Activated naive CD4-positive, alpha-beta T cell treated with anti-CD3 and anti-CD28 coated beads, Interleukin-2, amount 10 ng/mL, durations not matched to agents 7 days and 5 days (primary cell): ENCODE data around the gene GLYATL3.

Experiments
- CTCF ChIA-PET: fragments of 350-600 bp; sonication (Branson Sonifier 250); formaldehyde crosslinking; loops from one replicate; lab custom pipeline; 2021; ENCODE audit warnings: antibody characterized with exemption; lab: Charles Lee
- DNase-seq: peaks from one replicate; pipeline ENCODE4 v3.0.0-alpha.2; 2020
- H3K27ac Mint-ChIP-seq: one replicate; pipeline ENCODE4 v1.8.0; 2021; ENCODE audit warnings: mild to moderate bottlenecking, moderate library complexity, mixed read lengths
- H3K27me3 Mint-ChIP-seq: one replicate; pipeline ENCODE4 v1.8.0; 2021; ENCODE audit warnings: mild to moderate bottlenecking, mixed read lengths
- H3K36me3 Mint-ChIP-seq: one replicate; pipeline ENCODE4 v1.8.0; 2021; ENCODE audit warnings: mixed read lengths
- H3K4me1 Mint-ChIP-seq: one replicate; pipeline ENCODE4 v1.8.0; 2021; ENCODE audit warnings: mixed read lengths
- H3K4me3 Mint-ChIP-seq: one replicate; pipeline ENCODE4 v1.8.0; 2021; ENCODE audit warnings: mild to moderate bottlenecking, moderate library complexity, mixed read lengths
- H3K9me3 Mint-ChIP-seq: one replicate; pipeline ENCODE4 v1.8.0; 2021; ENCODE audit warnings: mixed read lengths

The GLYATL3 gene

GRCh38 chr6:49523901-49524300 is 24.2 kb downstream of the GLYATL3 start:
- H3K27me3 Mint-ChIP-seq = no peaks in the 10 kb centered on the region
- no peak overlapping the region for H3K27ac Mint-ChIP-seq

GRCh38 chr6:49524541-49524940 is 24.8 kb downstream of the GLYATL3 start:
- Mint-ChIP-seq H3K27me3 (no peaks in the 10 kb centered on the region), H3K9me3 (no peaks in the 10 kb centered on the region), H3K4me3 (no peak overlapping the region), H3K36me3 (no peaks in the 10 kb centered on the region), H3K4me1 (no peaks in the 10 kb centered on the region), H3K27ac (no peak overlapping the region)
- no peak for DNase-seq
- CTCF ChIA-PET = no interaction called here

More at GRCh38 chr6:49523901-49524300, 24.2 kb downstream of the GLYATL3 start:
- DNase-seq = no peak
- no peak overlapping the region for H3K4me3 Mint-ChIP-seq
- H3K36me3 Mint-ChIP-seq = no peaks in the 10 kb centered on the region
- CTCF ChIA-PET = interaction anchor here (1.1 kb wide), 1 partner anchor 9 kb away, joined by 3 read pairs; no protein-coding TSS in a partner anchor
- H3K9me3 Mint-ChIP-seq = no peaks in the 10 kb centered on the region
- H3K4me1 Mint-ChIP-seq = no peaks in the 10 kb centered on the region

GRCh38 chr6:49526598-49526997 is 26.9 kb downstream of the GLYATL3 start:
- DNase-seq = no peak
- CTCF ChIA-PET = no interaction called here
- Mint-ChIP-seq H3K27ac (no peak overlapping the region), H3K9me3 (no peaks in the 10 kb centered on the region), H3K4me3 (no peak overlapping the region), H3K27me3 (peaks cover 4% of the 10 kb centered on the region), H3K4me1 (no peaks in the 10 kb centered on the region), H3K36me3 (no peaks in the 10 kb centered on the region)

GRCh38 chr6:49527320-49527719 is 27.6 kb downstream of the GLYATL3 start:
- Mint-ChIP-seq H3K27ac (no peak overlapping the region), H3K9me3 (no peaks in the 10 kb centered on the region), H3K4me1 (peaks cover 2% of the 10 kb centered on the region), H3K4me3 (no peak overlapping the region), H3K36me3 (no peaks in the 10 kb centered on the region), H3K27me3 (peaks cover 4% of the 10 kb centered on the region)
- DNase-seq = no peak
- CTCF ChIA-PET = no interaction called here

GRCh38 chr6:49528571-49528970 is 28.8 kb downstream of the GLYATL3 start:
- no peaks in the 10 kb centered on the region for H3K9me3 Mint-ChIP-seq
- CTCF ChIA-PET = interaction anchor here (1.3 kb wide), 1 partner anchor 26 kb away, joined by 4 read pairs; no protein-coding TSS in a partner anchor

GRCh38 chr6:49530141-49530776 is 30.5 kb downstream of the GLYATL3 start:
- DNase-seq = no peak
- CTCF ChIA-PET = interaction anchor here (1.3 to 5.5 kb wide), 5 partner anchors 14 to 319 kb away, joined by 3 to 46 read pairs (median 14); no protein-coding TSS in a partner anchor
- Mint-ChIP-seq H3K27ac (no peak overlapping the region), H3K4me3 (no peak overlapping the region), H3K27me3 (peaks cover 8% of the 10 kb centered on the region), H3K9me3 (no peaks in the 10 kb centered on the region), H3K4me1 (peaks cover 2% of the 10 kb centered on the region), H3K36me3 (no peaks in the 10 kb centered on the region)

More at GRCh38 chr6:49528571-49528970, 28.8 kb downstream of the GLYATL3 start:
- no peak for DNase-seq
- Mint-ChIP-seq H3K4me3 (no peak overlapping the region), H3K27me3 (peaks cover 5% of the 10 kb centered on the region), H3K27ac (no peak overlapping the region), H3K4me1 (peaks cover 2% of the 10 kb centered on the region), H3K36me3 (no peaks in the 10 kb centered on the region)

GRCh38 chr6:49531774-49532569 is 32.2 kb downstream of the GLYATL3 start:
- Mint-ChIP-seq H3K9me3 (no peaks in the 10 kb centered on the region), H3K27ac (no peak overlapping the region), H3K4me1 (peaks cover 2% of the 10 kb centered on the region), H3K4me3 (no peak overlapping the region), H3K27me3 (peaks cover 8% of the 10 kb centered on the region), H3K36me3 (no peaks in the 10 kb centered on the region)
- DNase-seq = no peak
- CTCF ChIA-PET = interaction anchor here (0.6 to 5.5 kb wide), 23 partner anchors 8 to 319 kb away, joined by 3 to 46 read pairs (median 4); partner anchors contain the start of gene C6orf141

- H3K4me3 Mint-ChIP-seq = no peak overlapping the region
- peaks cover 3% of the 10 kb centered on the region for H3K27me3 Mint-ChIP-seq
- H3K36me3 Mint-ChIP-seq = no peaks in the 10 kb centered on the region
- CTCF ChIA-PET = interaction anchor here (1.0 to 5.5 kb wide), 3 partner anchors 14 to 75 kb away, joined by 3 to 46 read pairs (median 4); partner anchors contain the start of gene C6orf141
- peaks cover 2% of the 10 kb centered on the region for H3K4me1 Mint-ChIP-seq
- no peak overlapping the region for H3K27ac Mint-ChIP-seq
- DNase-seq = no peak
- no peaks in the 10 kb centered on the region for H3K9me3 Mint-ChIP-seq
Observed at GRCh38 chr6:49535795-49536194, 36.1 kb downstream of the GLYATL3 start.

- Mint-ChIP-seq H3K36me3 (no peaks in the 10 kb centered on the region), H3K4me3 (no peak overlapping the region), H3K27me3 (peaks cover 4% of the 10 kb centered on the region), H3K4me1 (no peaks in the 10 kb centered on the region), H3K9me3 (no peaks in the 10 kb centered on the region), H3K27ac (no peak overlapping the region)
- DNase-seq = no peak
- CTCF ChIA-PET = no interaction called here
Observed at GRCh38 chr6:49539102-49539501, 39.4 kb downstream of the GLYATL3 start.

GRCh38 chr6:49540614-49541013 is 40.9 kb downstream of the GLYATL3 start:
- DNase-seq = no peak
- Mint-ChIP-seq H3K4me3 (no peak overlapping the region), H3K27me3 (peaks cover 7% of the 10 kb centered on the region), H3K4me1 (no peaks in the 10 kb centered on the region), H3K9me3 (no peaks in the 10 kb centered on the region), H3K36me3 (no peaks in the 10 kb centered on the region), H3K27ac (no peak overlapping the region)
- CTCF ChIA-PET = interaction anchor here (1.2 kb wide), 1 partner anchor 67 kb away, joined by 3 read pairs; no protein-coding TSS in a partner anchor

GRCh38 chr6:49541210-49541724 is 41.5 kb downstream of the GLYATL3 start:
- Mint-ChIP-seq H3K27me3 (peaks cover 7% of the 10 kb centered on the region), H3K27ac (no peak overlapping the region), H3K36me3 (no peaks in the 10 kb centered on the region), H3K4me3 (no peak overlapping the region), H3K9me3 (no peaks in the 10 kb centered on the region), H3K4me1 (no peaks in the 10 kb centered on the region)
- CTCF ChIA-PET = interaction anchor here (1.2 kb wide), 1 partner anchor 66 kb away, joined by 3 read pairs; no protein-coding TSS in a partner anchor
- no peak for DNase-seq

- Mint-ChIP-seq H3K27ac (no peak overlapping the region), H3K4me1 (no peaks in the 10 kb centered on the region), H3K9me3 (no peaks in the 10 kb centered on the region), H3K4me3 (no peak overlapping the region), H3K27me3 (peaks cover 7% of the 10 kb centered on the region), H3K36me3 (no peaks in the 10 kb centered on the region)
- CTCF ChIA-PET = interaction anchor here (1.4 kb wide), 1 partner anchor 65 kb away, joined by 3 read pairs; no protein-coding TSS in a partner anchor
- no peak for DNase-seq
Observed at GRCh38 chr6:49541936-49542335, 42.2 kb downstream of the GLYATL3 start.

GRCh38 chr6:49543087-49543858 is 43.5 kb downstream of the GLYATL3 start:
- no peak overlapping the region for H3K4me3 Mint-ChIP-seq
- no peak overlapping the region for H3K27ac Mint-ChIP-seq
- H3K4me1 Mint-ChIP-seq = no peaks in the 10 kb centered on the region
- H3K36me3 Mint-ChIP-seq = no peaks in the 10 kb centered on the region
- CTCF ChIA-PET = interaction anchor here (1.4 to 4.0 kb wide), 2 partner anchors 11 to 64 kb away, joined by 3 to 14 read pairs; no protein-coding TSS in a partner anchor
- H3K9me3 Mint-ChIP-seq = no peaks in the 10 kb centered on the region
- H3K27me3 Mint-ChIP-seq = peaks cover 7% of the 10 kb centered on the region
- DNase-seq = no peak
